Measurements from ENCODE around the gene CATSPERB.
"Not testable (repeated sequence)": the region's sequence is repeated elsewhere in the genome, so short reads cannot be mapped to it uniquely, and the experiment has no call there.

The CATSPERB gene

GRCh38 chr14:91575469-91576208 is 156.2 kb downstream of the CATSPERB start:
- no peak for DNase-seq

DNA sequence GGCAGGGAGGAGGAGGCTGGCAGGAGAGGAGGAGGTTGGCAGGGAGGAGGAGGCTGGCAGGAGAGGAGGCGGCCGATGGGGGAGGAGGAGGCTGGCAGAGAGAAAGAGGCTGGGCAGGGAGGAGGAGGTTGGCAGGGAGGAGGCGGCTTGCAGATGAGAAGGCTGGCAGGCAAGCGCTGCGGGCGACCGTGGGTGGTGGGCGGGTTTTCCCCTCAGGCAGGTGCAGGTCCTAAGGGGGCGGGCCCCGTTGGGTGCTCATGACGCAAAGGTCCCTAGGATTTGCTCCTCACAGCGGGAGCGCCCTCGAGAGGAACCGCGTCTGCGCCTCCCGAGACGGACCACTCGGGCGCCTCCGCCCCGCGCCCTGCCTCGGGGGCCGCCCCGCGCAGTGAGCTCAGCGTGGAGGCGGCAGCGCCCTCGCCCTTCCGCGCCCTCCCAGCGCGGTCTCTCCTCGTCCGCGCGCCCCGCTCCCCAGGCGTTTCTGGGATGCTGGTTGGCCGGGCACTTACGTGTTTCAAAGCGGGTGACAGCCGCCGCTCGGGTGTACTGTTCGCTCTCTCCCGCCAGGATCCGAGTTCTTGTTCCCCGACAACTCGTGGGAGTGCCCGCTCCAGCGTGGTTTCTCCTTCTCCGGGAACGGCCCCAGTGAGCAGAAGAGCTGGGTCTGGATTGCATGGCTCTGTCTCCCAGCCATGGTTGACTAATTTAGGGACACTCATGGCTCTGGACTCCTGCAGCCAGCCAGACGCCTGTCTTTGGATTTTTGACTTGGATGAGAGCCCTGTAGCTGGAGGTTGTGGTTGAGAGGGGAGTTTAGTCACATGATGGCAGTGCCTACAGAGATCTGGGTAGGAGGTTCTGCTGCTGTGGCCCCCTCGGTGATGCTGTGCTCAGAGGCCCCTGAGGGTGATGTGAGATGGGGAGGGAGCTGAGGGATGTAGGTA is 157.7 kb downstream of the CATSPERB start:
- peak; percentile 66 for DNase-seq

DNA sequence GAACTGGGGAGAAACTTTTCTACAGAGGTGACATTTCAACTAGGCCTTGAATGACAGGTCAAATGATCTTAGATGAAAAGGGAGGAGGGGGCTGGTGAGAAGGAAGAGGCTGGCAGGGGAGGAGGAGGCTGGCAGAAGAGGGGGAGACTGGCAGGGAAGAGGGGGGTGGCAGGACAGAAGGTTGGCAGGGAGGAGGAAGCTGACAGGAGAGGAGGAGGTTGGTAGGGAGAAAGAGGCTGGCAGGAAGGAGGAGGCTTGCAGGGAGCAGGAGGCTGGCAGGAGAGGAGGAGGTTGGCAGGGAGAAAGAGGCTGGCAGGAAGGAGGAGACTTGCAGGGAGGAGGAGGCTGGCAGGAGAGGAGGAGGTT is 158.4 kb downstream of the CATSPERB start:
- DNase-seq, result no peak

DNA sequence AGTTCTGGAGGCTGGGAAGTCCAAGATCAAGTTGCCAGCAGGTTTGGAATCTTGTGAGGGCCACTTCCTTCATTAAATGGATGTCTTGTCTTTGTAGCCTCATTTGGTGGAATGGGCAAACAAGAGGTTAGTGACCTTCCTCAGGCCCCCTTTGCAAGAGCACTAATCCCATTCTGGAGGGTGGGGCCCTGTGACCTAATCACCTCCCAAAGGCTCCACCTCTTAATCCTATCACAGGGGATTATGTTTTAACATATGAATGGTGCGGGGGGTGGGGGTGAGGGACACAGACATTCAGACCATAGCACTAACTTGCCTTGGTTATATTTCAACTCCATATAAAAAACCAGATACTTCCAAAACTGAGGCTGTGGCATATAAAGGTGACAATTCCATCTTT is 161.9 kb downstream of the CATSPERB start:
- DNase-seq, result peak; percentile 91

DNA sequence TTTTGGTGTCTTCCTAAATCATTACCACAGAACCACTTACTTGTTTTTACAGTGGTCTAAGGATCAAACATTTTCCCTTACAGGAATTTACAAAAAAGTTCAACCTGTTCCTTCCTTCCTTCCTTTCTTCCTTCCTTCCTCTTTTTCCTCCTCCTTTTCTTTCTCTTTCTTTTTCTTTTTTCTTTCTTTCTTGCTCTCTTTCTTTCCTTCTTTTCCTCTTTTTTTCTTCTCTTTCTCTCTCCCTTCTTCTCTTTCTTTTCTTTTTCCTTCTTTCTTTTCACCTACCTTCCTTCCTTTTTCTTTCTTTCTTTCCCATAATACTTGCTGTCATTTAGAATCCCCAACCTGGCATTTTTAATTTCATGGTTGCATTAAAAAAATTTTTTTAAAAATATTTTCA is 162.6 kb downstream of the CATSPERB start:
- no peak for DNase-seq

DNA sequence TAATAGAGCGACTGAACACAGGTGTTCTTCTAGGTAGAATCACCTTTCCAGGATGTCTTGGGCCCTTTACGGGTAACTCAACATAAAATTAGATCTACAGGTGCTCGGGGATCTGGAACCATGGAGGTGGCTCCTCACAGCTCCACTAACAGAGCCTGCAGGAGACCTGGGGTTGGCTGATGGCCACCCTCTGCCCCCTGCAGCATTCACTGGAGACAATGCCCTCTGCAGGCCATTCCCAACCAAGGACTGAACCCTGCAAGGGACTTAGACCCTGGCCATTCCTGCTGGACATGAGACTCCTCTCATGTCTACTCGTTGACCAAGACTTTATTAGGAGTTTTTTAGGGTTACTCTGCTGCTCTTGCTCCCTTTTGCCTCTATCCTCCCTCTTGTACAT is 163.3 kb downstream of the CATSPERB start:
- DNase-seq, result no peak

DNA sequence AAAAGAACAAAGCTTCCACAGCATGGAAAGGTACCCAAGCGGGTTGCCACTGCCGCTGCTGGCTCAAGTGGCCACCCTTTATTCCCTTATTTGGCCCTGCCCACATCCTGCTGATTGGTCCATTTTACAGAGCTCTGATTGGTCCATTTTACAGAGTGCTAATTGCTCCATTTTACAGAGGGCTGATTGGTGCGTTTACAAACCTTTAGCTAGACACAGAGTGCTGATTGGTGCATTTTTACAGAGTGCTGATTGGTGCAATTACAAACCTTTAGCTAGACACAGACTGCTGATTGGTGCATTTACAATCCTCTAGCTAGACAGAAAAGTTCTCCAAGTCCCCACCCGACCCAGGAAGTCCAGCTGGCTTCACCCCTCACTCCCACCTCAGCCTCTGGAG is 164.1 kb downstream of the CATSPERB start:
- not testable (repeated sequence) for DNase-seq

DNA sequence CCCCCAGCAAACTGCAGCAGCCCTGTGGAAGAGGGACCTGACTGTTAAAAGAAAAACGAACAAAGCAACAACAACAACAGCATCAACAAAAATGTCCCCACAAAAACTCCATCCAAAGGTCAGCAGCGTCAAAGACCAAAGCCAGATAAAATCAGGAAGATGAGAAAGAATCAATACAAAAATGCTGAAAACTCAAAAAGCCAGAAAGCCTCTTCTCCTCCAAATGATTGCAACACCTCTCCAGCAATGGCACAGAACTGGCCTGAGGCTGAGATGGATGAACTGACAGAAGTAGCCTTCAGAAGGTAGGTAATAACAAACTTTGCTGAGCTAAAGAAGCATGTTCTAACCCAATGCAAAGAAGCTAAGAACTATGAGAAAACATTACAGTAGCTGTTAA is 176.4 kb downstream of the CATSPERB start:
- DNase-seq, result no peak

GRCh38 chr14:91554535-91555332 is 177.2 kb downstream of the CATSPERB start:
- peak; percentile 11 for DNase-seq

DNA sequence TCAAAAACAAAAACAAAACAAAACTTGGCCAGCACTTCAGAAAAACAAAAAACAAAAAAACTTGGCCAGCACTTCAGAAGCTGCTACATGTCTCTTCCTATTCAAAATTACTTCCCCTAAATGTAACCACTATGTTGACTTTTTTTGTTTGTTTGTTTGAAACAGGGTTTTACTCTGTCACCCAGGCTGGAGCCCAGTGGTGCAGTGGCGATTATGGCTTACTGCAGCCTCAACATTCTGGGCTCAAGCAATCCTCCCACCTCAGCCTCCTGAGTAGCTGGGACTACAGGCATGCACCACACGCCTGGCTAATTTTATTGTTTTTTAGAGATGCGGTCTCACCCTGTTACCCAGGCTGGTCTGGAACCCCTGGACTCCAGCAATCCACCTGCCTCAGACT is 183.8 kb downstream of the CATSPERB start:
- no peak for DNase-seq

DNA sequence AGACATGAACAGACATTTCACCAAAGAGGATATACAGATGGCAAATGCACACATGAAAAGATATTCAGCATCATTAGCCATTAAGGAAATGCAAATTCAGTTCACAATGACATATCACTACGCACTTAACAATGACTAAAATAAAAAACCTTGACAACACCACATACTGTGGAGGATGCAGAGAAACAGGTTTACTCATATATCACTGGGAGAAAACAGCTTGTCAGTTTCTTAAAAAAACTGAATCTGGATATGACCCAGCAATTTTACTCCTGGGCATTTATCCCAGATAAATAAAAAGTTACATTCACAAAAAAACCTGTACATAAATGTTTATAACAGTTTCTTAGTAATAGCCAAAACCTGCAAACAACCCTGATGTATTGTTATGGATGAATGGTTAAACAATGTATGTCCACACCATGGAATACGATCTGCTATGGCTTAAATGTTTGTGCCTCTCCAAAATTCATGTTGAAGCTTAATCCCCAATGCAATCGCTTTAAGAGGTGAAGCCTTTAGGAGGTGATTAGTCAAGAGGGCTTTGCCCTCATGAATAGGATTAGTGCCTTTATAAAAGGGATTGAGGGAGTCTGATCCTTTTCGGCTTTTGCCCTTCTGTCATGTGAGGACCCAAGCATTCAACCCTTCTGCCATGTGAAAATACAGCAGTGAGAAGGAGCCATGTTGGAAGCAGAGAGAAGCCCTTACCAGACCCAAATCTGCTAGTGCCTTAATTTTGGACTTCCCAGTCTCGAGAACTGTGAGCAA is 185.8 kb downstream of the CATSPERB start:
- DNase-seq, result peak; percentile 99

GRCh38 chr14:91545204-91545603 is 186.7 kb downstream of the CATSPERB start:
- DNase-seq, result no peak

DNA sequence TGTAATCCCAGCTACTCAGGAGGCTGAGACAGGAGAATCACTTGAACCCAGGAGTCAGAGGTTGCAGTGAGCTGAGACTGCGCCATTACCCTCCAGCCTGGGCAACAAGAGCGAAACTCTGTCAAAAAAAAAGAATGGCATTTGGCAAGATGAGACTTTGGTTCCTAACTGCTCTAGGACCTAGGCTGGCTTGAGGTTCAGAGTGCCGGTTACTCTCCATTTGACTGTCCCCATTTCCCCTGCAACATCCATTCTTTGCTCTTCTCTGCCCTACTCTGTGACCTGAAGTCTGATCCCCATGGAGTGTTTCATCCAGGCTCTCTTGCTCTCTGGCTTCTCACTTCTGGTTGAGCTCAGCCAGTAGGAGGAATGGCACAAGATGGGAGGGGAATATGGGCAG is 195.6 kb downstream of the CATSPERB start:
- DNase-seq, result no peak

GRCh38 chr14:91534059-91534458 is 197.8 kb downstream of the CATSPERB start:
- not testable (repeated sequence) for DNase-seq

DNA sequence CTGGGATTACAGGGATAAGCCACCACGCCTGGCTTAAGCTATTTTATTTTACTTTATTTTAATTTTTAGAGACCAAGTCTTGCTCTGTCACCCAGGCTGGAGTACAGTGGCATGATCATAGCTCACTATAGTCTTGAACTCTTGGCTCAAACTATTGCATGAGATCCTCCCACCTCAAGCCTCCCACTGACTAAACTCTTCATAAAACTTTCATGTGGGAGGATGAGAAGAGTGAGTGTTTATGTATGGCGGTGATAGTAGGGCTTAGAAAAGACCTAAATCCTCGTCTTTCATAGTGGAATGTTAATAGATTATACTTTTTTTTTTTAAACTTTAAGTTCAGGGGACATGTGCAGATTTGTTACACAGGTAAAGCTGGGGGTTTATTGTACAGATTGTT is 198.3 kb downstream of the CATSPERB start:
- no peak for DNase-seq
